DND-41 (cell line): ENCODE data around the gene RASSF7.

Experiments used
- EZH2 ChIP-seq: IDR thresholded peaks from 3 replicates; pipeline ENCODE4 v1.6.1; 2012; ENCODE audit warnings: borderline replicate concordance, low read depth, mild to moderate bottlenecking, moderate library complexity, low read length, inconsistent platforms; ENCODE audit not compliant: severe bottlenecking
- TF ChIP-seq, protein P1 (sequence below): IDR thresholded peaks from 2 replicates; pipeline ENCODE4 v1.5.1; 2012; ENCODE audit warnings: borderline replicate concordance, low read length, moderate library complexity, mild to moderate bottlenecking; ENCODE audit not compliant: poor library complexity, severe bottlenecking; ENCODE audit errors: extremely low read depth

DNA sequence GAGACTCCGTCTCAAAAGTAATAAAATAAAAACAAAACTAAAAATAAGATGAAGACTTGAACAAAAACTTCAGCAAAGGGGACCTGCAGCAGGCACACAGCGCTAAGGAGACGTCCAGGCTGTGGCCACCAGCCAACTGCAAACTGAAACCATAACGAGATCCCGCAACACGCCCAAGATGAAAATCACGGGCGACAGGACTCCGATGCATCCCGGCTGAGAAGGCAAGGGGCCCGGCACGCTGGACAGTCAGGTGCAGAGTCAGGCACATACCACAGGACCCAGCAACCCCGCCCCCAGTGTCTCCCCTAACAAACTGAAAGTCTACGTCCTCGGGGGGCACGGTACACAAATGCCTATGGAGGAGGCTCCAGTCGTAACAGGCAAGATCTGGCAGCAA lies 34.6 kb upstream of the RASSF7 start:
- TF ChIP-seq, protein P1, sequence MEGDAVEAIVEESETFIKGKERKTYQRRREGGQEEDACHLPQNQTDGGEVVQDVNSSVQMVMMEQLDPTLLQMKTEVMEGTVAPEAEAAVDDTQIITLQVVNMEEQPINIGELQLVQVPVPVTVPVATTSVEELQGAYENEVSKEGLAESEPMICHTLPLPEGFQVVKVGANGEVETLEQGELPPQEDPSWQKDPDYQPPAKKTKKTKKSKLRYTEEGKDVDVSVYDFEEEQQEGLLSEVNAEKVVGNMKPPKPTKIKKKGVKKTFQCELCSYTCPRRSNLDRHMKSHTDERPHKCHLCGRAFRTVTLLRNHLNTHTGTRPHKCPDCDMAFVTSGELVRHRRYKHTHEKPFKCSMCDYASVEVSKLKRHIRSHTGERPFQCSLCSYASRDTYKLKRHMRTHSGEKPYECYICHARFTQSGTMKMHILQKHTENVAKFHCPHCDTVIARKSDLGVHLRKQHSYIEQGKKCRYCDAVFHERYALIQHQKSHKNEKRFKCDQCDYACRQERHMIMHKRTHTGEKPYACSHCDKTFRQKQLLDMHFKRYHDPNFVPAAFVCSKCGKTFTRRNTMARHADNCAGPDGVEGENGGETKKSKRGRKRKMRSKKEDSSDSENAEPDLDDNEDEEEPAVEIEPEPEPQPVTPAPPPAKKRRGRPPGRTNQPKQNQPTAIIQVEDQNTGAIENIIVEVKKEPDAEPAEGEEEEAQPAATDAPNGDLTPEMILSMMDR, result no peak
- TF ChIP-seq EZH2, result no peak
